ENCODE data around the gene SPON1. TPM values are rescaled to one million over a fixed set of nuclear protein-coding genes. Genes with fewer than 3 reads are reported as not detected.

The SPON1 gene
- total RNA-seq, 1 experiment from 2014 or later, result 46.9 TPM

DNA sequence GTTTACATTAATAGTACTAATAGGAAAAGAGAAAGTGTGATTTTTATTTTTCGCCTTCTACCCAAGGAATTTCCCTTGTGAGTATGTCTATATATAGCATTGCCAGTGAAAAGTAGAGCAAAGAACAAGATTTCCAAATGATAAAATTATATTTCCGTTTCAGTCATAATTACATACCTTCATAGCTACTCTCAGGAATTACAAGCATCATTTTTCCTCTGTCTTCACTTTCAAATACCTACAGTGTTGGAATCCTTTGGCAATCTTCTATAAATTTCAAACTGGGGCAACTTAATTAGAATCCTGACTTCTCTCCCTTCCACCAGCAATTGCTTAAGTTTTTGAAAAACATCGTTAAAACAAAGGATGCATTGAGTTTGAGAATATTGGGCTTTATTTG is 35.5 kb upstream of the SPON1 start:
- POLR2A ChIA-PET, result interaction anchor here (0.6 kb wide), 1 partner anchor 54 kb away, joined by 10 read pairs; no protein-coding TSS in a partner anchor
- no peak overlapping the region for H3K4me3 ChIP-seq (ENCODE audit: low read depth, low read length)
- no peaks in the 10 kb centered on the region for H3K36me3 ChIP-seq (ENCODE audit: control insufficient read depth, insufficient read depth, low read length)
- no peak overlapping the region for H3K4me3 Mint-ChIP-seq (ENCODE audit: unreplicated experiment)
- no peaks in the 10 kb centered on the region; the same call in 1 of the 2 replicates for H3K4me1 ChIP-seq
- intact Hi-C loops (cut with micrococcal nuclease; ENCODE audit: unreplicated experiment), result no loop called here
- peaks cover 6% of the 10 kb centered on the region for H3K4me1 Mint-ChIP-seq (ENCODE audit: low read depth, unreplicated experiment)
- no peaks in the 10 kb centered on the region for H3K27me3 Mint-ChIP-seq (ENCODE audit: insufficient read depth, unreplicated experiment)
- H3K27me3 ChIP-seq (replicated peaks; ENCODE audit: control insufficient read depth, insufficient read depth, low read length), result no peaks in the 10 kb centered on the region; the same call in 1 of the 2 replicates
- no peaks in the 10 kb centered on the region for H3K9me3 Mint-ChIP-seq (ENCODE audit: unreplicated experiment)
- CTCF ChIA-PET, result no interaction called here
- BruUV-seq (replicated peaks), result no TSS peak
- no peak overlapping the region for H3K27ac Mint-ChIP-seq (ENCODE audit: unreplicated experiment)
- no peak for DNase-seq
- TF ChIP-seq, protein P1, sequence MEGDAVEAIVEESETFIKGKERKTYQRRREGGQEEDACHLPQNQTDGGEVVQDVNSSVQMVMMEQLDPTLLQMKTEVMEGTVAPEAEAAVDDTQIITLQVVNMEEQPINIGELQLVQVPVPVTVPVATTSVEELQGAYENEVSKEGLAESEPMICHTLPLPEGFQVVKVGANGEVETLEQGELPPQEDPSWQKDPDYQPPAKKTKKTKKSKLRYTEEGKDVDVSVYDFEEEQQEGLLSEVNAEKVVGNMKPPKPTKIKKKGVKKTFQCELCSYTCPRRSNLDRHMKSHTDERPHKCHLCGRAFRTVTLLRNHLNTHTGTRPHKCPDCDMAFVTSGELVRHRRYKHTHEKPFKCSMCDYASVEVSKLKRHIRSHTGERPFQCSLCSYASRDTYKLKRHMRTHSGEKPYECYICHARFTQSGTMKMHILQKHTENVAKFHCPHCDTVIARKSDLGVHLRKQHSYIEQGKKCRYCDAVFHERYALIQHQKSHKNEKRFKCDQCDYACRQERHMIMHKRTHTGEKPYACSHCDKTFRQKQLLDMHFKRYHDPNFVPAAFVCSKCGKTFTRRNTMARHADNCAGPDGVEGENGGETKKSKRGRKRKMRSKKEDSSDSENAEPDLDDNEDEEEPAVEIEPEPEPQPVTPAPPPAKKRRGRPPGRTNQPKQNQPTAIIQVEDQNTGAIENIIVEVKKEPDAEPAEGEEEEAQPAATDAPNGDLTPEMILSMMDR (IDR thresholded peaks at IDR 0.05; ENCODE audit: insufficient read depth in 1 of 2, low read depth in 1 of 2, low read length in 1 of 2, severe bottlenecking in 1 of 2, unreplicated experiment in 1 of 2), result no peak
- H3K36me3 Mint-ChIP-seq (ENCODE audit: insufficient read depth, unreplicated experiment), result no peaks in the 10 kb centered on the region
- no peaks in the 10 kb centered on the region for H3K9me3 ChIP-seq

DNA sequence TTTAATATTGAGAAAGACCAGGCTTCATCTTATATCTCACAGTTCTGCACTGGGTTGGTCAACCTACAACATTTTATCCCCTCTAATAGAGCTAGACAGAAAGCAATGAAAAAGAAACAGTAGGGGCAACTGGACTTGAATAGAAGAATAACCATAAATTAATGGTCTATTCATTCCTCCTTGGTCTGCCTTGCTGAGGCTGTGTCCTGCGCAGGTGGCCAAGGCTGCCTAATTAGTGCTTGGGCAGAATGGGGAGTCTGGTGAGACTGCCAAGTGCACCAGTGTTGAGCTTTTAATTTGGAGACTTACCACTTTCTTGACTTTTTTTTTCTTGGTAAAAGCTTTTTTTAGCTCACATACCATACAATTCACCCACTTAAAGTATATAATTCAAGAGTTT is 35.0 kb upstream of the SPON1 start:
- intact Hi-C loops (cut with micrococcal nuclease; ENCODE audit: unreplicated experiment), result no loop called here
- H3K4me3 ChIP-seq (ENCODE audit: low read depth, low read length), result no peak overlapping the region
- Mint-ChIP-seq H3K36me3 (ENCODE audit: insufficient read depth, unreplicated experiment) (no peaks in the 10 kb centered on the region), H3K9me3 (ENCODE audit: unreplicated experiment) (no peaks in the 10 kb centered on the region), H3K27me3 (ENCODE audit: insufficient read depth, unreplicated experiment) (no peaks in the 10 kb centered on the region), H3K4me3 (ENCODE audit: unreplicated experiment) (no peak overlapping the region), H3K27ac (ENCODE audit: unreplicated experiment) (no peak overlapping the region), H3K4me1 (ENCODE audit: low read depth, unreplicated experiment) (peaks cover 6% of the 10 kb centered on the region)
- H3K9me3 ChIP-seq, result no peaks in the 10 kb centered on the region
- ChIA-PET CTCF (no interaction called here), POLR2A (no interaction called here)
- TF ChIP-seq, protein P1 (IDR thresholded peaks at IDR 0.05; ENCODE audit: insufficient read depth in 1 of 2, low read depth in 1 of 2, low read length in 1 of 2, severe bottlenecking in 1 of 2, unreplicated experiment in 1 of 2), result no peak
- no peaks in the 10 kb centered on the region; the same call in 1 of the 2 replicates for H3K27me3 ChIP-seq (replicated peaks; ENCODE audit: control insufficient read depth, insufficient read depth, low read length)
- H3K4me1 ChIP-seq, result no peaks in the 10 kb centered on the region; the same call in 1 of the 2 replicates
- no peaks in the 10 kb centered on the region for H3K36me3 ChIP-seq (ENCODE audit: control insufficient read depth, insufficient read depth, low read length)
- DNase-seq, result no peak
- BruUV-seq (replicated peaks), result no TSS peak

DNA sequence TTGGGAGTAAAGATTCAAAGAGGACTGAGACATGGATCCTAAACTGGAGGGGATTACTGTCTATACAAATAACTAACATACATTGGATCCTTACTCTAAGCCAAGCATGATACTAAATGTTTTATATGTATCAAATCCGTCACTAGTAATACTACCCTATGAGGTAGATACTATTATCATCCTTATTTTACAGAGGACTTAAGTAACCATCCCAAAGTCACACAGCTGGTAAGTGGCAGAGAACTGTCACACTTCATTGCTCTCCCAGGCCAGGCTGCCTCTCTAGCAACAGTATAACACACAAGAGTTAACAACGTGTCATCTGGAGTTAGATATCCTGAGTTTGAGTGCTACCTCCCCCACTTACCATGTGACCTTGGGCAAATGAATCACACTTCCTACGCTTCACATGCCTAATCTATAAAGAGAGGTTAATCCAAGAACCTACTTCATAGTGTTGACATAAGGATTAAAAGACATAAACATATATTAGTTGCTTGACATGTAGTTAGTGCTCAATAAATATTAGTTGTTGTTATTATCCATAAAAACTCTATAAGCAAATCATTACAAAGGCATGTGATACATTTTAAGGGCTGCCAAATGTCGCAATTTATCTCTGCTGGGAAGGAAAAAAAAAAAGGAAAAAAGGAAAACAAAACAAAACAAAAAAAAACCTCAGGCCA is 33.8 kb upstream of the SPON1 start:
- Mint-ChIP-seq H3K36me3 (ENCODE audit: insufficient read depth, unreplicated experiment) (no peaks in the 10 kb centered on the region), H3K4me3 (ENCODE audit: unreplicated experiment) (no peak overlapping the region), H3K9me3 (ENCODE audit: unreplicated experiment) (no peaks in the 10 kb centered on the region), H3K4me1 (ENCODE audit: low read depth, unreplicated experiment) (peaks cover 6% of the 10 kb centered on the region), H3K27ac (ENCODE audit: unreplicated experiment) (no peak overlapping the region), H3K27me3 (ENCODE audit: insufficient read depth, unreplicated experiment) (no peaks in the 10 kb centered on the region)
- BruUV-seq (replicated peaks), result no TSS peak
- intact Hi-C loops (cut with micrococcal nuclease; ENCODE audit: unreplicated experiment), result no loop called here
- Histone ChIP-seq H3K4me3 (ENCODE audit: low read depth, low read length) (no peak overlapping the region), H3K27me3 (replicated peaks; ENCODE audit: control insufficient read depth, insufficient read depth, low read length) (no peaks in the 10 kb centered on the region; the same call in 1 of the 2 replicates), H3K9me3 (no peaks in the 10 kb centered on the region), H3K4me1 (no peaks in the 10 kb centered on the region; the same call in 1 of the 2 replicates), H3K36me3 (ENCODE audit: control insufficient read depth, insufficient read depth, low read length) (no peaks in the 10 kb centered on the region)
- TF ChIP-seq, protein P1 (IDR thresholded peaks at IDR 0.05; ENCODE audit: insufficient read depth in 1 of 2, low read depth in 1 of 2, low read length in 1 of 2, severe bottlenecking in 1 of 2, unreplicated experiment in 1 of 2), result no peak
- DNase-seq, result peak in 1 of 2 experiments; percentile 14
- POLR2A ChIA-PET, result no interaction called here
- CTCF ChIA-PET, result no interaction called here
